Mucosa of stomach (tissue), 1 donor: ENCODE measurements around the gene PAX6.

Experiments
- H3K27me3 ChIP-seq: one replicate; pipeline ENCODE4 v1.7.0; 2013; ENCODE audit warnings: mild to moderate bottlenecking, low read length; ENCODE audit not compliant: control insufficient read depth, insufficient read depth
- H3K36me3 ChIP-seq: one replicate; pipeline ENCODE4 v1.7.0; 2013; ENCODE audit warnings: low read length; ENCODE audit not compliant: control insufficient read depth, insufficient read depth
- H3K4me1 ChIP-seq: one replicate; pipeline ENCODE4 v1.7.0; 2013; ENCODE audit warnings: mild to moderate bottlenecking, low read length; ENCODE audit not compliant: control insufficient read depth, insufficient read depth
- H3K4me3 ChIP-seq: one replicate; pipeline ENCODE4 v1.7.0; 2013; ENCODE audit warnings: low read length
- H3K9ac ChIP-seq: one replicate; pipeline ENCODE4 v1.7.0; 2013; ENCODE audit warnings: mild to moderate bottlenecking, low read length, moderate library complexity
- H3K9me3 ChIP-seq: one replicate; pipeline ENCODE4 v1.7.0; 2013; ENCODE audit warnings: mild to moderate bottlenecking, low read length, moderate library complexity; ENCODE audit not compliant: control insufficient read depth
- donor health status: Pancreatic carcinoma.

The PAX6 gene

GRCh38 chr11:31783252-31783651 is 27.9 kb downstream of the PAX6 start:
- Histone ChIP-seq H3K4me3 (no peak overlapping the region), H3K4me1 (no peaks in the 10 kb centered on the region), H3K36me3 (no peaks in the 10 kb centered on the region), H3K9ac (no peak overlapping the region), H3K27me3 (no peaks in the 10 kb centered on the region), H3K9me3 (no peaks in the 10 kb centered on the region)

- no peak overlapping the region for H3K9ac ChIP-seq
- no peaks in the 10 kb centered on the region for H3K9me3 ChIP-seq
- H3K27me3 ChIP-seq, result no peaks in the 10 kb centered on the region
- H3K4me1 ChIP-seq, result no peaks in the 10 kb centered on the region
- no peaks in the 10 kb centered on the region for H3K36me3 ChIP-seq
- H3K4me3 ChIP-seq, result no peak overlapping the region
Observed at GRCh38 chr11:31782257-31782656, 28.9 kb downstream of the PAX6 start.

GRCh38 chr11:31780480-31780971 is 30.6 kb downstream of the PAX6 start:
- H3K27me3 ChIP-seq, result no peaks in the 10 kb centered on the region

GRCh38 chr11:31780078-31780477 is 31.0 kb downstream of the PAX6 start:
- Histone ChIP-seq H3K9me3 (no peaks in the 10 kb centered on the region), H3K36me3 (no peaks in the 10 kb centered on the region), H3K9ac (no peak overlapping the region), H3K4me1 (no peaks in the 10 kb centered on the region), H3K4me3 (no peak overlapping the region), H3K27me3 (no peaks in the 10 kb centered on the region)

More at GRCh38 chr11:31780480-31780971, 30.6 kb downstream of the PAX6 start:
- Histone ChIP-seq H3K9me3 (no peaks in the 10 kb centered on the region), H3K4me3 (no peak overlapping the region), H3K36me3 (no peaks in the 10 kb centered on the region), H3K9ac (no peak overlapping the region), H3K4me1 (no peaks in the 10 kb centered on the region)

- Histone ChIP-seq H3K9ac (no peak overlapping the region), H3K9me3 (no peaks in the 10 kb centered on the region), H3K36me3 (no peaks in the 10 kb centered on the region), H3K4me3 (no peak overlapping the region), H3K27me3 (no peaks in the 10 kb centered on the region), H3K4me1 (no peaks in the 10 kb centered on the region)
Observed at GRCh38 chr11:31779374-31779791, 31.7 kb downstream of the PAX6 start.

GRCh38 chr11:31772412-31772811 is 38.7 kb downstream of the PAX6 start:
- Histone ChIP-seq H3K27me3 (no peaks in the 10 kb centered on the region), H3K4me1 (no peaks in the 10 kb centered on the region), H3K36me3 (no peaks in the 10 kb centered on the region), H3K9ac (no peak overlapping the region), H3K4me3 (no peak overlapping the region), H3K9me3 (no peaks in the 10 kb centered on the region)

- H3K4me3 ChIP-seq, result no peak overlapping the region
- no peaks in the 10 kb centered on the region for H3K36me3 ChIP-seq
- H3K27me3 ChIP-seq, result no peaks in the 10 kb centered on the region
- H3K9ac ChIP-seq, result no peak overlapping the region
- no peaks in the 10 kb centered on the region for H3K9me3 ChIP-seq
- H3K4me1 ChIP-seq, result no peaks in the 10 kb centered on the region
Observed at GRCh38 chr11:31770011-31770700, 41.0 kb downstream of the PAX6 start.

GRCh38 chr11:31768749-31769640 is 42.1 kb downstream of the PAX6 start:
- Histone ChIP-seq H3K4me1 (no peaks in the 10 kb centered on the region), H3K9ac (no peak overlapping the region), H3K4me3 (no peak overlapping the region), H3K9me3 (no peaks in the 10 kb centered on the region), H3K36me3 (no peaks in the 10 kb centered on the region), H3K27me3 (no peaks in the 10 kb centered on the region)

- H3K4me1 ChIP-seq, result no peaks in the 10 kb centered on the region
- H3K27me3 ChIP-seq, result no peaks in the 10 kb centered on the region
- no peak overlapping the region for H3K9ac ChIP-seq
- no peaks in the 10 kb centered on the region for H3K36me3 ChIP-seq
- no peaks in the 10 kb centered on the region for H3K9me3 ChIP-seq
- no peak overlapping the region for H3K4me3 ChIP-seq
Observed at GRCh38 chr11:31767685-31768084, 43.4 kb downstream of the PAX6 start.

- Histone ChIP-seq H3K27me3 (no peaks in the 10 kb centered on the region), H3K9ac (no peak overlapping the region), H3K9me3 (no peaks in the 10 kb centered on the region), H3K4me3 (no peak overlapping the region), H3K4me1 (no peaks in the 10 kb centered on the region), H3K36me3 (no peaks in the 10 kb centered on the region)
Observed at GRCh38 chr11:31767066-31767465, 44.1 kb downstream of the PAX6 start.

- no peak overlapping the region for H3K4me3 ChIP-seq
- H3K9me3 ChIP-seq, result no peaks in the 10 kb centered on the region
- no peaks in the 10 kb centered on the region for H3K36me3 ChIP-seq
- H3K9ac ChIP-seq, result no peak overlapping the region
- H3K4me1 ChIP-seq, result no peaks in the 10 kb centered on the region
- H3K27me3 ChIP-seq, result no peaks in the 10 kb centered on the region
Observed at GRCh38 chr11:31764766-31765165, 46.4 kb downstream of the PAX6 start.

GRCh38 chr11:31764261-31764660 is 46.9 kb downstream of the PAX6 start:
- Histone ChIP-seq H3K4me1 (no peaks in the 10 kb centered on the region), H3K4me3 (no peak overlapping the region), H3K27me3 (no peaks in the 10 kb centered on the region), H3K9ac (no peak overlapping the region), H3K9me3 (no peaks in the 10 kb centered on the region), H3K36me3 (no peaks in the 10 kb centered on the region)
